ENCODE results near the gene GPR162. TPM values are rescaled to one million over a fixed set of nuclear protein-coding genes. Genes with fewer than 3 reads are reported as not detected.

The GPR162 gene
- total RNA-seq, 1 donor from 2014 or later: 1.2 TPM

DNA sequence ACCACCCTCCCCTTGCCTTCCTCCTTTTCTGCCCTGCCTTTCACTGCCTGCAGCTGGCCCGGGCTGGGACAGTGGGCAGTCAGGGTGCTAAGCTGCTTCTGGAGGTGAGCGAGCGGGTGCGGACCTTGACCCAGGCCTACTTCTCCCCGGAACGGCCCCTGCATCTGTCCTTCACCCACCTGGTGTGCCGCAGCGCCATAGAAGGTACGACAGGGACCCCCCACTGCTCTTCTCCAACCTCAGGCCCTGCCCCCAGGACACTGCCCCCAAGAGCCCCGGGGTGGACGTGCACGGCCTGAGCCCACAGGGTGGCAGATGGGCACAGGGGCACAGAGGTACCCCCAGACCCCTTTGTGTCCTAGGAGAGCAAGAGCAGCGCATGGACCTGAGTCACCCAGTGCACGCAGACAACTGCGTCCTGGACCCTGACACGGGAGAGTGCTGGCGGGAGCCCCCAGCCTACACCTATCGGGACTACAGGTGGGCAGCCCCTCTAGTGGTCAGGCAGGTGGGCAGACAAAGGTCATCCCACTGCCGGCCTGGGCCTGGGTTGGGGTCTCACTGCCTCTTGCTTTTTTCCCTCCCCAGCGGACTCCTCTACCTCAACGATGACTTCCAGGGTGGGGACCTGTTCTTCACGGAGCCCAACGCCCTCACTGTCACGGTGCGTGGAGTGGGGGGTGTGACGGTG lies 15.9 kb downstream of the GPR162 start:
- DNase-seq (ENCODE audit: low read depth): no peak

GRCh38 chr12:6838854-6839253 lies 17.2 kb downstream of the GPR162 start:
- DNase-seq (ENCODE audit: low read depth): no peak
- H3K4me3 ChIP-seq (ENCODE audit: low read depth, low read length): no peak overlapping the region
- TF ChIP-seq, protein P1, sequence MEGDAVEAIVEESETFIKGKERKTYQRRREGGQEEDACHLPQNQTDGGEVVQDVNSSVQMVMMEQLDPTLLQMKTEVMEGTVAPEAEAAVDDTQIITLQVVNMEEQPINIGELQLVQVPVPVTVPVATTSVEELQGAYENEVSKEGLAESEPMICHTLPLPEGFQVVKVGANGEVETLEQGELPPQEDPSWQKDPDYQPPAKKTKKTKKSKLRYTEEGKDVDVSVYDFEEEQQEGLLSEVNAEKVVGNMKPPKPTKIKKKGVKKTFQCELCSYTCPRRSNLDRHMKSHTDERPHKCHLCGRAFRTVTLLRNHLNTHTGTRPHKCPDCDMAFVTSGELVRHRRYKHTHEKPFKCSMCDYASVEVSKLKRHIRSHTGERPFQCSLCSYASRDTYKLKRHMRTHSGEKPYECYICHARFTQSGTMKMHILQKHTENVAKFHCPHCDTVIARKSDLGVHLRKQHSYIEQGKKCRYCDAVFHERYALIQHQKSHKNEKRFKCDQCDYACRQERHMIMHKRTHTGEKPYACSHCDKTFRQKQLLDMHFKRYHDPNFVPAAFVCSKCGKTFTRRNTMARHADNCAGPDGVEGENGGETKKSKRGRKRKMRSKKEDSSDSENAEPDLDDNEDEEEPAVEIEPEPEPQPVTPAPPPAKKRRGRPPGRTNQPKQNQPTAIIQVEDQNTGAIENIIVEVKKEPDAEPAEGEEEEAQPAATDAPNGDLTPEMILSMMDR (conservative IDR thresholded peaks at IDR 0.05; ENCODE audit: low read depth, low read length): no peak

More for the DNA sequence above, 15.9 kb downstream of the GPR162 start:
- TF ChIP-seq, protein P1 (conservative IDR thresholded peaks at IDR 0.05; ENCODE audit: low read depth, low read length): no peak
- no peak overlapping the region for H3K4me3 ChIP-seq (ENCODE audit: low read depth, low read length)

GRCh38 chr12:6839482-6840201 lies 18.0 kb downstream of the GPR162 start:
- TF ChIP-seq, protein P1 (conservative IDR thresholded peaks at IDR 0.05; ENCODE audit: low read depth, low read length): no peak
- DNase-seq (ENCODE audit: low read depth): no peak
- no peak overlapping the region for H3K4me3 ChIP-seq (ENCODE audit: low read depth, low read length)

GRCh38 chr12:6840330-6840729 lies 18.7 kb downstream of the GPR162 start:
- TF ChIP-seq, protein P1 (conservative IDR thresholded peaks at IDR 0.05; ENCODE audit: low read depth, low read length): no peak
- DNase-seq (ENCODE audit: low read depth): no peak
- H3K4me3 ChIP-seq (ENCODE audit: low read depth, low read length): no peak overlapping the region

GRCh38 chr12:6840761-6841515 lies 19.3 kb downstream of the GPR162 start, which contains the start of gene GNB3:
Gene GNB3 (plus strand): TSS chr12:6840925. CDS start chr12:6841288, 363 bp downstream.
- no peak for DNase-seq (ENCODE audit: low read depth)
- H3K4me3 ChIP-seq (ENCODE audit: low read depth, low read length): no peak within 1 kb of the TSS
- TF ChIP-seq, protein P1 (conservative IDR thresholded peaks at IDR 0.05; ENCODE audit: low read depth, low read length): no peak

- no peak for DNase-seq (ENCODE audit: low read depth)
- TF ChIP-seq, protein P1 (conservative IDR thresholded peaks at IDR 0.05; ENCODE audit: low read depth, low read length): no peak
- H3K4me3 ChIP-seq (ENCODE audit: low read depth, low read length): no peak overlapping the region
Observed at GRCh38 chr12:6842075-6842474, 20.5 kb downstream of the GPR162 start.
